GM23248 (cell line): ENCODE data around the gene OLFM1. TPM values are rescaled to one million over a fixed set of nuclear protein-coding genes. Genes with fewer than 3 reads are reported as not detected.
A peak's percentile ranks its signal among the peaks of the same experiment; 100 is the strongest.

Experiments
- DNase-seq: peaks from one replicate; pipeline ENCODE4 v3.0.0-alpha.2; 2015
- H2AFZ ChIP-seq: fragments of 200-600 bp; sonication (generic); 2 replicates; pipeline ENCODE4 v1.6.1; 2016; ENCODE audit warnings: antibody characterized with exemption
- H3F3A ChIP-seq: fragments of 200-600 bp; sonication (generic); 2 replicates; pipeline ENCODE4 v1.6.1; 2016; ENCODE audit warnings: mild to moderate bottlenecking, antibody characterized with exemption, mixed run types; ENCODE audit not compliant: insufficient read depth
- H3K27ac ChIP-seq: fragments of 200-600 bp; sonication (generic); 2 replicates; pipeline ENCODE4 v1.5.1; 2016; ENCODE audit warnings: mild to moderate bottlenecking
- H3K27me3 ChIP-seq: fragments of 200-600 bp; sonication (generic); replicated peaks from 2 replicates; pipeline ENCODE4 v1.6.1; 2016; ENCODE audit warnings: mild to moderate bottlenecking; ENCODE audit not compliant: insufficient read depth
- H3K36me3 ChIP-seq: fragments of 200-600 bp; sonication (generic); 2 replicates; pipeline ENCODE4 v1.6.1; 2016; ENCODE audit warnings: low read depth, mild to moderate bottlenecking
- H3K4me1 ChIP-seq: fragments of 200-600 bp; sonication (generic); 2 replicates; pipeline ENCODE4 v1.6.1; 2016; ENCODE audit warnings: mild to moderate bottlenecking; ENCODE audit not compliant: insufficient read depth
- H3K4me2 ChIP-seq: fragments of 200-600 bp; sonication (generic); one replicate; pipeline ENCODE4 v1.6.1; 2016; ENCODE audit warnings: mild to moderate bottlenecking; ENCODE audit not compliant: unreplicated experiment
- H3K4me3 ChIP-seq: fragments of 200-600 bp; sonication (generic); 2 replicates; pipeline ENCODE4 v1.5.1; 2016; ENCODE audit warnings: mild to moderate bottlenecking
- H3K79me2 ChIP-seq: fragments of 200-600 bp; sonication (generic); 2 replicates; pipeline ENCODE4 v1.6.1; 2016; ENCODE audit warnings: mild to moderate bottlenecking; ENCODE audit not compliant: insufficient read depth
- H3K9ac ChIP-seq: fragments of 200-600 bp; sonication (generic); 2 replicates; pipeline ENCODE4 v1.6.1; 2016; ENCODE audit warnings: mild to moderate bottlenecking
- H3K9me2 ChIP-seq: fragments of 200-600 bp; sonication (generic); 2 replicates; pipeline ENCODE4 v1.6.1; 2016; ENCODE audit warnings: mixed run types, mild to moderate bottlenecking, moderate library complexity; ENCODE audit not compliant: insufficient read depth
- H3K9me3 ChIP-seq: fragments of 200-600 bp; sonication (generic); one replicate; pipeline ENCODE4 v1.6.1; 2017; ENCODE audit warnings: low read depth
- H4K20me1 ChIP-seq: fragments of 200-600 bp; sonication (generic); 2 replicates; pipeline ENCODE4 v1.6.0; 2016; ENCODE audit not compliant: insufficient read depth
- EZH2 ChIP-seq: fragments of 200-600 bp; sonication (generic); IDR thresholded peaks from 2 replicates; pipeline ENCODE4 v1.6.1; 2018; ENCODE audit warnings: antibody characterized with exemption, mild to moderate bottlenecking; ENCODE audit not compliant: insufficient read depth, poor library complexity, severe bottlenecking
- EZH2phosphoT487 ChIP-seq: fragments of 200-600 bp; sonication (generic); IDR thresholded peaks from 2 replicates; pipeline ENCODE4 v1.6.1; 2018; ENCODE audit warnings: antibody characterized with exemption, moderate library complexity, mild to moderate bottlenecking, low read depth; ENCODE audit not compliant: insufficient read depth
- WGBS, 2 experiments: methylation state at CpG; one replicate each; pipeline ENCODE4 v1.1.6; 2015 to 2017; ENCODE audit warnings: low lambda C conversion rate in 2 of 2, low coverage in 1 of 2; ENCODE audit errors: missing lambda C conversion rate in 2 of 2; 5-methylcytosine and 5-hydroxymethylcytosine counted together
- in situ Hi-C: fragments of 300-500 bp; cut with MboI; formaldehyde crosslinking; loops from 2 replicates; pipeline ENCODE4 v1.15.0; 2020
- polyA plus RNA-seq: library from polyadenylated mRNA; unstranded; fragments of >200 nt; fragmentation: Nextera tagmentation; extraction: Ambion mirVana; gene quantifications from 2 replicates; pipeline ENCODE4 v1.2.1, GENCODE V29; 2016
- total RNA-seq: library from RNA; depleted of rRNA; stranded (reverse); fragments of >200 nt; shearing (Covaris generic); gene quantifications from 2 replicates; pipeline ENCODE4 v1.2.3, GENCODE V29; 2014

OLFM1 gene
- total and polyA plus RNA-seq, 2 experiments from 2014 or later: 17.0 to 31.4 TPM

GRCh38 chr9:135144581-135145170, 57.2 kb downstream of the OLFM1 start:
- no peaks in the 10 kb centered on the region for H3K36me3 ChIP-seq
- no peak for DNase-seq
- no peak overlapping the region for H3K4me3 ChIP-seq
- H3K27me3 ChIP-seq: peaks cover 20% of the 10 kb centered on the region; the same call in 1 of the 2 replicates
- H3K9me3 ChIP-seq: no peaks in the 10 kb centered on the region
- no peak overlapping the region for H3K9ac ChIP-seq
- H3K4me1 ChIP-seq: no peaks in the 10 kb centered on the region
- in situ Hi-C loops: no loop called here
- no peak overlapping the region for H2AFZ ChIP-seq
- H4K20me1 ChIP-seq: no peaks in the 10 kb centered on the region
- no peaks in the 10 kb centered on the region for H3F3A ChIP-seq
- no peak overlapping the region for H3K4me2 ChIP-seq
- H3K9me2 ChIP-seq: no peaks in the 10 kb centered on the region
- H3K79me2 ChIP-seq: no peaks in the 10 kb centered on the region
- no peak for TF ChIP-seq EZH2
- no peak for TF ChIP-seq EZH2phosphoT487
- WGBS, 2 experiments: 9 to 12% methylated on average over 14 to 16 of the region's 16 CpGs
- no peak overlapping the region for H3K27ac ChIP-seq

GRCh38 chr9:135145312-135145711, 57.8 kb downstream of the OLFM1 start:
- in situ Hi-C loops: no loop called here
- no peaks in the 10 kb centered on the region for H3F3A ChIP-seq
- H3K27me3 ChIP-seq: peaks cover 20% of the 10 kb centered on the region; the same call in 1 of the 2 replicates
- no peak overlapping the region for H2AFZ ChIP-seq
- H3K79me2 ChIP-seq: no peaks in the 10 kb centered on the region
- no peak overlapping the region for H3K27ac ChIP-seq
- H3K4me2 ChIP-seq: no peak overlapping the region
- H3K36me3 ChIP-seq: no peaks in the 10 kb centered on the region
- DNase-seq: no peak
- H3K9me2 ChIP-seq: no peaks in the 10 kb centered on the region
- no peaks in the 10 kb centered on the region for H4K20me1 ChIP-seq
- TF ChIP-seq EZH2phosphoT487 (no peak), EZH2 (no peak)
- H3K4me3 ChIP-seq: no peak overlapping the region
- WGBS, 2 experiments: 64 to 65% methylated on average over 7 to 9 of the region's 9 CpGs
- H3K9ac ChIP-seq: no peak overlapping the region
- H3K9me3 ChIP-seq: no peaks in the 10 kb centered on the region
- no peaks in the 10 kb centered on the region for H3K4me1 ChIP-seq

DNA sequence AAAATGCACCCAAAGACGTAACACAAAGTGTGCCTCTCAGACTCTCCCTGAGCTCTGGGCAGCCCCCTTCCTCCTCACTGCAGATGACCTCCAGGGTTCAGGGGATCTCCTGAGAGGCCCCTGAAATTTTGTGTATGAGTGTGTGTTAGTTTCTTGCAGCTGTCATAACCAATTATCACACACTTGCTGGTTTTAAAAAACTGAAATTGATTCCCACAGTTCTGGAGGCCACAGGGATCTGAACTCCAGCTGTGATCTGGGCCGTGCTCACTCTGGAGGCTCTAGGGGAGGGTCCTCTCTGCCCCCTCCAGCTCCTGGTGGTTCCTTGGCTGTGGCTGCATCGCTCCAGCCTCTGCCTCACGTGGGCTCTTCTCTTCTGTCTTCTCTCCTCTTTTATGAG, 58.8 kb downstream of the OLFM1 start:
- Histone ChIP-seq H2AFZ (no peak overlapping the region), H3K9me3 (no peaks in the 10 kb centered on the region)
- WGBS, 2 experiments: 31 to 32% methylated on average over 4 of the region's 4 CpGs

DNA sequence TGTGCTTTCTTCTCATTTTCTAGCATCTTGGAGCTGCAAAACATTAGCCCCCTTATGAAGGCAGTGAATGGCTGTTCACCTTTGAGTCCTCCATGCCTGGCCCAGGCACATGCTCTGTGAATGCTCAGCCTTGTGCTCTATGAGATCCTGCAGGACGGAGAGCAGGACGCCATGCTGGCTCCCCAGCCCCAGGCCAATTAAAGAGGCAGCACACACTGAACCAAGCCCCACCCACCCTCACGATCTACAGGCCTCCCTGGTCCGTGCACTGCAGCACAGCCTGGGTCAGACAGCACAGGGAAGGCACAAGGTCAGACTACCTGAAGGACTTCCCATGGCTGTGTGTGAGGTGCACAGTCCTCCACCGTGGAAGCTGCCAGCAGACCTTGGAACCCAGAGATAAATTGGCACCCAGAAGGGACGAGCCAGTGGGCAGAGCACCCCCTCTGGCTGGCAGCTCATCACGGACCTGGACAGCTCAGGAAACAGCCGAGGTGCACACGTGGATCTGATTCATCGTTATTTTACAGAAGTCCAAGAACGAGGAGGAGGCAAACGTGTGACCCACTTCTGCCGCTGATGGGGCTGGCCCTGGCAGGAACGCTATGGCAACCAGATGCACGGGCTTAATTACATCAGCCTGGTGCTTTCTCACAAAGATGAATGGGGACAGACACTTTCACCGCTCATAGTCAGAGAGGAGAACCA, 59.5 kb downstream of the OLFM1 start:
- DNase-seq: peak; percentile 36
- no peaks in the 10 kb centered on the region for H3K9me3 ChIP-seq

More for the DNA sequence above, 58.8 kb downstream of the OLFM1 start:
- no peaks in the 10 kb centered on the region for H3K4me1 ChIP-seq
- H3K9me2 ChIP-seq: no peaks in the 10 kb centered on the region
- no peak overlapping the region for H3K4me3 ChIP-seq
- no peaks in the 10 kb centered on the region for H3K79me2 ChIP-seq
- no peak for DNase-seq
- TF ChIP-seq EZH2: no peak
- H3K4me2 ChIP-seq: no peak overlapping the region
- no peaks in the 10 kb centered on the region for H4K20me1 ChIP-seq
- H3K9ac ChIP-seq: no peak overlapping the region
- no peaks in the 10 kb centered on the region for H3K36me3 ChIP-seq
- in situ Hi-C loops: no loop called here
- no peaks in the 10 kb centered on the region for H3F3A ChIP-seq
- no peak overlapping the region for H3K27ac ChIP-seq
- peaks cover 20% of the 10 kb centered on the region; the same call in 1 of the 2 replicates for H3K27me3 ChIP-seq

More for the DNA sequence above, 59.5 kb downstream of the OLFM1 start:
- H4K20me1 ChIP-seq: no peaks in the 10 kb centered on the region
- H3K9me2 ChIP-seq: no peaks in the 10 kb centered on the region
- H3K4me2 ChIP-seq: no peak overlapping the region
- H3K36me3 ChIP-seq: no peaks in the 10 kb centered on the region
- no peaks in the 10 kb centered on the region for H3F3A ChIP-seq
- TF ChIP-seq EZH2: no peak
- no peak for TF ChIP-seq EZH2phosphoT487
- no peak overlapping the region for H3K27ac ChIP-seq
- no peak overlapping the region for H3K4me3 ChIP-seq
- H2AFZ ChIP-seq: no peak overlapping the region
- H3K4me1 ChIP-seq: no peaks in the 10 kb centered on the region
- no peak overlapping the region for H3K9ac ChIP-seq
- H3K79me2 ChIP-seq: no peaks in the 10 kb centered on the region
- in situ Hi-C loops: no loop called here
- peaks cover 20% of the 10 kb centered on the region; the same call in 1 of the 2 replicates for H3K27me3 ChIP-seq
- WGBS, 2 experiments: 5 to 12% methylated on average over 16 of the region's 16 CpGs
